Skeletal muscle tissue (tissue), 4 donors: ENCODE data around the gene ATP6V1F. TPM values are rescaled to one million over a fixed set of nuclear protein-coding genes. Genes with fewer than 3 reads are reported as not detected.
A peak's percentile ranks its signal among the peaks of the same experiment; 100 is the strongest.

Experiments
- H3K27ac ChIP-seq: one replicate; pipeline ENCODE4 v1.7.0; 2013; ENCODE audit warnings: mild to moderate bottlenecking, low read depth, low read length, inconsistent platforms
- H3K27me3 ChIP-seq, 3 donors: one replicate each; pipeline ENCODE4 v1.7.0; 2013; ENCODE audit warnings: low read length in 3 of 3; ENCODE audit not compliant: control insufficient read depth in 3 of 3, insufficient read depth in 3 of 3
- H3K36me3 ChIP-seq, 3 donors: one replicate each; pipeline ENCODE4 v1.7.0; 2013; ENCODE audit warnings: low read length in 3 of 3; ENCODE audit not compliant: control insufficient read depth in 3 of 3, insufficient read depth in 3 of 3
- H3K4me1 ChIP-seq, 3 donors: one replicate each; pipeline ENCODE4 v1.7.0; 2013; ENCODE audit warnings: low read length in 3 of 3, mild to moderate bottlenecking in 3 of 3; ENCODE audit not compliant: control insufficient read depth in 3 of 3, insufficient read depth in 3 of 3
- H3K4me3 ChIP-seq, 3 donors: one replicate each; pipeline ENCODE4 v1.7.0; 2013; ENCODE audit warnings: low read length in 3 of 3
- H3K9ac ChIP-seq, 3 donors: one replicate each; pipeline ENCODE4 v1.7.0; 2013; ENCODE audit warnings: low read length in 3 of 3, mild to moderate bottlenecking in 3 of 3, moderate library complexity in 2 of 3, low read depth in 1 of 3
- H3K9me3 ChIP-seq, 3 donors: one replicate each; pipeline ENCODE4 v1.7.0; 2013; ENCODE audit warnings: low read length in 3 of 3; ENCODE audit not compliant: control insufficient read depth in 3 of 3
- total RNA-seq: library from RNA; depleted of rRNA; stranded (reverse); fragments of >200 nt; gene quantifications from one replicate; pipeline ENCODE4 v1.2.3, GENCODE V29; 2014
- donor health status: Osteomylitis.

ATP6V1F gene
- total RNA-seq, 1 donor from 2014 or later = 66.3 TPM

DNA sequence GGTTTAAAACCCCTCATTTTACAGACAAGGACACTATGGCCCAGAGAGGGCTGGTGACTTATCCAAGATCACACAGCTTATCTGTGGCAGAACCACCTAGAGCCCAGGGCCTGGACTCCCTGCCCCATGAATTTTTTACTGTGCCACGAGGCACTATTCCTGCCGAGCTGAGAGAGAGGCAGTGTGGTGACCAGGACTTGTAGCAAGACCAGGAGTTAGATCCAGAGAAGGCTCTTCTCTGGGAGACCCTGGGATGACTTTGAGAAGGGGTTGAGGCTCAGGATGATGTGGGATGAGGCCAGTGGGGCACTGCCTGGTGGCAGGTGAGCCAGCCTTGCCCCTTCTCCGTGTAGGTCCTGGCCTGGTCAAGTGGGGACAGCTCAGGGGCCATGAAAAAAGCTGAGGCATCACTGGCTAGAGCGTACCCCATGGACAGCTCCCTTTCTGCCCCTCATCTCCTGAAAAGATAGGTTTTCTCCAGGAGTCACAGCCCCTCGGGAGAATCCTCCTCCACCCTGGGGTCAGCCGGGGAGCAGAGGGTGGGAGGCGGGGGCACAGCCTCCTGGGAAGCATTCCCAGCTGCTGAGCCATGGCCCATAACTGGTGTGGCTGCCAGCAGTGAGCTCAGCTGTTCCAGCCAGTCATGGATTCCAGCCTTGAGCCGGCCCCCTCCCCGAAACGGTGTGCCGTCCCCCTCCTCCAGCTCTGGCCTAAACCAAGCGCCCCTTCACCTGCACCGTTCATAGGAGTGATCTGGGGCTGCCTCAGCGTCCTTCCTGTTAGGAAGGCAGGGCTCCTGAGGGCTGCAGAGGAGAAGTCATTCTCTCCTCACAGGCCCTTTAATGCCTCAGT lies 26.6 kb upstream of the ATP6V1F start:
- Histone ChIP-seq H3K9me3 (no peaks in the 10 kb centered on the region), H3K9ac (peak overlapping the region; percentile 44 to 81 (median 64)), H3K27me3 (no peaks in the 10 kb centered on the region), H3K4me1 (peaks cover 53 to 92% (median 82%) of the 10 kb centered on the region in 3 donors), H3K36me3 (peaks cover 63 to 79% (median 63%) of the 10 kb centered on the region in 3 donors), H3K4me3 (peak overlapping the region; percentile 24 to 41 (median 41)), H3K27ac (peak overlapping the region; percentile 97)

- Histone ChIP-seq H3K36me3 (peaks cover 71 to 80% (median 72%) of the 10 kb centered on the region in 3 donors), H3K9me3 (no peaks in the 10 kb centered on the region), H3K4me3 (peak overlapping the region in 2 of 3 donors; percentile 24 to 29), H3K4me1 (peaks cover 53 to 93% (median 91%) of the 10 kb centered on the region in 3 donors), H3K27me3 (no peaks in the 10 kb centered on the region), H3K9ac (peak overlapping the region; percentile 44 to 81 (median 64)), H3K27ac (peak overlapping the region; percentile 97)
Measured at GRCh38 chr7:128836729-128837348, 25.8 kb upstream of the ATP6V1F start.

- peaks cover 76 to 81% (median 79%) of the 10 kb centered on the region in 3 donors for H3K36me3 ChIP-seq
Measured at GRCh38 chr7:128837521-128837921, 25.1 kb upstream of the ATP6V1F start.

DNA sequence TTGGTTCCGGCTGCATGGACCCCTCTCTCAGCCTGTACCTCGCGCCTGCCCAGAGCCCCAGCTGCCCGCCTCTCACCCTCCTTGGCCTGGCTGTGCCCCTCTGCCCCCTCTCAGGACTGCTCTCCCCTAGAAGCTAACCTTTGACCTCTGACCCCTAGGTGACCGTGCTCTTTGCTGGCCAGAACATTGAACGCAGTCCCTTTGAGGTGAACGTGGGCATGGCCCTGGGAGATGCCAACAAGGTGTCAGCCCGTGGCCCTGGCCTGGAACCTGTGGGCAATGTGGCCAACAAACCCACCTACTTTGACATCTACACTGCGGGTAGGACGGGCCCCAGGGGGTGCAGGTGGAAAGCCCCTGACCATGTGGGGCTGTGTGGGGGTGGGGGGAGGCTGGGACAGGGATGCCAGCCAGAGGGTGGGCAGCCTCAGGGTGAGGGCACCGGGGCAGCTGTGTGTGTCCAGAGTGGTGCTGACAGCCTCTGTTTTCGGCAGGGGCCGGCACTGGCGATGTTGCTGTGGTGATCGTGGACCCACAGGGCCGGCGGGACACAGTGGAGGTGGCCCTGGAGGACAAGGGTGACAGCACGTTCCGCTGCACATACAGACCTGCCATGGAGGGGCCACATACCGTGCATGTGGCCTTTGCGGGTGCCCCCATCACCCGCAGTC lies 24.4 kb upstream of the ATP6V1F start:
- H3K27ac ChIP-seq = peak overlapping the region; percentile 76
- H3K4me1 ChIP-seq = peaks cover 42 to 96% (median 92%) of the 10 kb centered on the region in 3 donors
- peaks cover 83 to 86% (median 83%) of the 10 kb centered on the region in 3 donors for H3K36me3 ChIP-seq
- no peak overlapping the region for H3K4me3 ChIP-seq
- H3K9ac ChIP-seq = peak overlapping the region in 2 of 3 donors; percentile 45 to 57
- no peaks in the 10 kb centered on the region for H3K9me3 ChIP-seq
- H3K27me3 ChIP-seq = no peaks in the 10 kb centered on the region

More at GRCh38 chr7:128837521-128837921, 25.1 kb upstream of the ATP6V1F start:
- no peaks in the 10 kb centered on the region for H3K9me3 ChIP-seq
- H3K27ac ChIP-seq = peak overlapping the region; percentile 76
- no peaks in the 10 kb centered on the region for H3K27me3 ChIP-seq
- H3K4me3 ChIP-seq = peak overlapping the region in 1 of 3 donors; percentile 41
- H3K4me1 ChIP-seq = peaks cover 49 to 95% (median 92%) of the 10 kb centered on the region in 3 donors
- H3K9ac ChIP-seq = peak overlapping the region in 2 of 3 donors; percentile 45 to 57

- H3K9ac ChIP-seq = peak overlapping the region in 2 of 3 donors; percentile 43 to 66
Measured at GRCh38 chr7:128838981-128839731, 23.5 kb upstream of the ATP6V1F start.

DNA sequence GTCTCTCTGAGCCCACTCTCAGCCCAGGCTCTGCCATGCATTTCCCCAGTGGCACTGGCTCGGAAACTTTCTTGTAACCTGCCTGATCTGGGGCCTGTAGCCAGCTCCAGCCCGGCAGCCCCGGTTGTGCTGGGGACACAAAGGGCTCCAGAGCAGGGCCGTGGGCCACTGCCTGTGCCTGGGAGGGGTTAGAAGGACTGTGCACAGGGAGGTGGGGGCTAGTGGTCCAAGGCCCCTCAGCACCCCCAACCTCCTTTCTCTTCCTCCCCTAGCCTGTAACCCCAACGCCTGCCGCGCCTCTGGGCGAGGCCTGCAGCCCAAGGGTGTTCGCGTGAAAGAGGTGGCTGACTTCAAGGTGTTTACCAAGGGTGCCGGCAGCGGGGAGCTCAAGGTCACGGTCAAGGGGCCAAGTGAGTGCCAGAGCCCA lies 22.9 kb upstream of the ATP6V1F start:
- H3K9ac ChIP-seq = peak overlapping the region in 2 of 3 donors; percentile 5 to 66
- H3K36me3 ChIP-seq = peaks cover 95 to 98% (median 96%) of the 10 kb centered on the region in 3 donors
- H3K27ac ChIP-seq = peak overlapping the region; percentile 76
- no peak overlapping the region for H3K4me3 ChIP-seq
- peaks cover 30 to 98% (median 92%) of the 10 kb centered on the region in 3 donors for H3K4me1 ChIP-seq
- no peaks in the 10 kb centered on the region for H3K27me3 ChIP-seq
- H3K9me3 ChIP-seq = no peaks in the 10 kb centered on the region

More at GRCh38 chr7:128838981-128839731, 23.5 kb upstream of the ATP6V1F start:
- peaks cover 92 to 95% (median 92%) of the 10 kb centered on the region in 3 donors for H3K36me3 ChIP-seq
- H3K4me3 ChIP-seq = peak overlapping the region in 1 of 3 donors; percentile 22
- no peaks in the 10 kb centered on the region for H3K9me3 ChIP-seq
- peak overlapping the region; percentile 76 for H3K27ac ChIP-seq
- H3K27me3 ChIP-seq = no peaks in the 10 kb centered on the region
- H3K4me1 ChIP-seq = peaks cover 34 to 96% (median 94%) of the 10 kb centered on the region in 3 donors

GRCh38 chr7:128840326-128841170 lies 22.1 kb upstream of the ATP6V1F start:
- Histone ChIP-seq H3K4me1 (peaks cover 22 to 97% (median 89%) of the 10 kb centered on the region in 3 donors), H3K36me3 (peaks cover 95 to 98% (median 96%) of the 10 kb centered on the region in 3 donors), H3K27me3 (no peaks in the 10 kb centered on the region), H3K27ac (peak overlapping the region; percentile 76), H3K9me3 (no peaks in the 10 kb centered on the region), H3K4me3 (no peak overlapping the region), H3K9ac (peak overlapping the region in 1 of 3 donors; percentile 66)

GRCh38 chr7:128841171-128841690 lies 21.4 kb upstream of the ATP6V1F start:
- H3K27me3 ChIP-seq = no peaks in the 10 kb centered on the region
- H3K4me3 ChIP-seq = no peak overlapping the region
- H3K9me3 ChIP-seq = no peaks in the 10 kb centered on the region
- H3K4me1 ChIP-seq = peaks cover 15 to 90% (median 82%) of the 10 kb centered on the region in 3 donors
- peak overlapping the region in 2 of 3 donors; percentile 3 to 40 for H3K9ac ChIP-seq
- peaks cover 95 to 100% (median 95%) of the 10 kb centered on the region in 3 donors for H3K36me3 ChIP-seq
- H3K27ac ChIP-seq = peak overlapping the region; percentile 76
